NCI-H2171 treated with DMSO at 0.1 percent for 48 hours (cell line): ENCODE measurements around the gene RGS8.

ENCODE experiments used
- DNase-seq: peaks from one replicate; lab custom pipeline; 2025; lab: John Stamatoyannopoulos, UW

The RGS8 gene, protein sequence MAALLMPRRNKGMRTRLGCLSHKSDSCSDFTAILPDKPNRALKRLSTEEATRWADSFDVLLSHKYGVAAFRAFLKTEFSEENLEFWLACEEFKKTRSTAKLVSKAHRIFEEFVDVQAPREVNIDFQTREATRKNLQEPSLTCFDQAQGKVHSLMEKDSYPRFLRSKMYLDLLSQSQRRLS

DNA sequence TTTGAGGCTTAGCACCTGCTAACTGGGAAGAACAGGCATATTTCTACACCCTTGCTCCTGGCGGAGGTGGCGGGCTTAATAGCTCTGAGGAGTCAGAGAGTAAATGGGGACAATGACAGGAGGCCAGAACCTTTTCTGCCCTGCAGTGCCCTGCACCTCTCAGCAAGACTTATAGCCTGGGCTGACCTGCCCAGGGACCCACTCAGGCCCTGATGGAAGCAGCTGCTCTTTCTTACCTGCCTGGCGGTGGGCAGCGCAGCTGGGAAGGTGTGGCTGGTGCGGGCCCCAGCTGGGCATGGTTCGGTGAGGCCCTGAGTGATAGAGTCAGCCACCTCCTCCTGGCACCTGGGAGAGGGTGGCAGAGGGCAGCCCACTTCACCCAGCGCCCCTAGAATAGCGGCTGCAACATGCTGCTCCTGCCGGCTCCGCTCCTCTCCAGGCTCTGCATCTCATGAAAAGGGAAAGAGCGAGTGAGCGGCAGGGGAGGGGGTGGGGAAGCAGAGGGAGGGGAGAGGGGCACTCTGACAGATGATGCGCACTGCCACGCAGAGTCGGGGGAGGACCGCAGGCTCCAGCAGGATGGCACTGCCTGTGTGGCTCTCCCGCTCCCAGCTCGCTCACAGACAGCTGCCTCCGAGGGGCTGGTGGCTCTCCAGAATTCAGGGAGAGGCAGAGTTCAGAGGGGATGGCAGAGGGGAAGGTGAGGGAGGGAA lies at the start of gene RGS8:
Gene RGS8 (minus strand): TSS at position 472 of the 713 bp plus-strand sequence. CDS start 14,938 bp downstream, outside the sequence.
- DNase-seq = peak; percentile 61

DNA sequence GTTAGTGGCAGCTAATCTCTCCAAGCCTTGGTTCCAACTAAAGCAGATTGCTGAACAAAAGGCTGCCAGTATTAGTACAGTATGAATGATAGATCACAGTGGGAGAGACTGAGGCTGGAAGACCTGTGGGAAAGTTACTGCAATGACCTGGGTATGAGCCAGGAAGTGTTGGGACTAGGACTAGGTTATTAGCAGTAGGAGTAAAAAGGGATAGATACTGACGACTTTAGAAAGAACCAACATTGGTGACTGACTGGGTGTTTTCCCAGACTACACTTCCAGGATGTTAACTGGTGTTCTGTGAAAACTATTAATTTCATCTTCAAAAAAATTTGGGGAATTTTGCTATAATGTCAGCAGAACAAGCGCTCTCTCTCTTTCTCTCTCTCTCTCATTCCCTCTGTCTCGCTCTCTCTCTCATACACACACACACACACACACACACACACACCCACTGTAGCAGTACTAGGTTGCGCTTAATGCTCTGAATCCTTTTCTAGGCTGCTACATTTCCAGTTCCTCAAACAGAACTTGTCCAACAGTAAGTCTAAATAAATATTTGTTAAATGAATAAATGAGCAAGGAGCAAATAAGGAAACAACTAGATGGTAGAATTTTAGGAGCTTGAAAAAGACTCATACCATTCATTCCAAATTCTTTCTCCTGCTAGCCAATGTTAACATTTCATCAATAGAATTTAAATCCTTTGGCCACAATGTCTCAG lies 47.6 kb upstream of the RGS8 start:
- no peak for DNase-seq

DNA sequence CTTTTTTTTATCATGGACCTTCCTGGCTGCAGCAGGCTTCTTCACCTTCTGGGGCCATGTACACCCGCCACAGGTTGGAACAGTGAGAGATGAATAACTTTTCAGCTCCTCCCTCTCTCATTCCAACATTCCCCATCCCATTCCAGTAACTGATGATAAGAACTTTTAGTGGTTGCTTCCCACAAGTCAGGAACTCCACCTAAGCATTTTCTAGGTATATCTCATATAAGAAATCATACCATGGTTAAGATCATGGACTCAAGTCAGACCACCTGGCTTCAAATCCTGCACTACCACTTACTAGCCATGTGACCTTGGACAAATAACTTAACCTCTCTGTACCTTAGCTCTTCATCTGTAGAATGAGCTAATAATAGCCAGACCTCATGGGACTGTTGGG lies 42.5 kb upstream of the RGS8 start:
- DNase-seq = no peak

DNA sequence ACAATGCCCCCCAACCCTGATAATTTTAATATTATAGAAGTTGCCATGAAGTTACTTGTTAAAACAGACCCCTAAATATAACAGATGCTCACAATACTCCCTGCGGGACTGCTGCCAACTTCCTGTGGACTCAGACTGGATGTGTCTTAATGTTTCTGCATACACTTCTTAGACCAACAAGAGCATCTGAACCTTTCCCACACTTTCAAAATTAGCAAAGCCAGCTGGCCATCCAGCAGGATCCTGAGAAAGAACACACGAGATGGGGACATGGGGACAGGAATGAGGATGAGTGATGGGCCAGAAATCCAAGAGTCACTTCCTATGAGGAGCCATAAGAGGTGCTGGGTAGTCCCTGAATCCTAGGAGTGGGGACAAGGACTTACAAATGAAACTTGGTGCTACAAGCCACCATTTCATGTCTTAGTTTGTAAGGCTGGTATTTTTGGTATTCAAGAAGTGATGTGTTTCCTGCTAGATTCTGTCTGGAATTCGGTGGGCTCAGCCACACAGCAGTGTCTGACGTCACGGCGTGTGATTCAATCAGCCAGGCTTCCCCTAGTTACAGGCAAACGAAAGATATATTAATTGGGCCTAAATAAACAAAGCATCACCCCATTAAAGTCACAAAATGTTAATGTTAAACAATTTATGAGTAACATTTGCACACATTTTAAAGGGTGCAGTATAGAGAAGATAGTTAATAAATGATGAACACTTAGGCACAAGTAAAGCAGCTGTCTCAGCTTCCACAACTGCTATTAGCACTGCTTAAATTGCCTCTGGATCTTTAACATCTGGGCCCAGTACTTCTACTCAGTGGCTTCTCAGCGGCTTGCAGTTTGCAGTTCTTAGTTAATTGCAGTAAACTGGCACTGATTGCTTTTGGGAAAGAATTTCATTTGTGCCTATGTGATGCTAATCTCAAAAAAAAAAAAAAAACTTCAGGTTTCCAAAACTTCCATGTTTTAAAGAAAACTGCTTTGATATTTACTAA lies 41.2 kb upstream of the RGS8 start:
- peak; percentile 27 for DNase-seq

DNA sequence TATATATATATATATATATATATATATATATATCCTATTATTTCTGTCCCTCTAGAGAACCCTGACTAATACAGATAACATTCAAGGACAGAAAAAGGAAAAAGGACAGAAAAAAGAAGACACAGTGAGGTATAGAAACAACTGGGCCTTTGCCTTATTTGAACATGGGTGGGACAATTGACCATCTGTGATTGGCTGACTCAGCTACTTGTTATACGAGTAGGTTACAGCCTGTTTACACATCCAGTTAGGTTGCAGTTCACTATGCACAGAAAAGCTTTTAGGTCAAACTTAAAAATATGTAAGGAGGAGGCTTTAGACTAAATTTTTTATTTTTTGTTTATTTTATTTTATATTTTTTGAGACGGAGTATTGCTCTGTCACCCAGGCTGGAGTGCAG lies 39.8 kb upstream of the RGS8 start:
- DNase-seq = no peak

DNA sequence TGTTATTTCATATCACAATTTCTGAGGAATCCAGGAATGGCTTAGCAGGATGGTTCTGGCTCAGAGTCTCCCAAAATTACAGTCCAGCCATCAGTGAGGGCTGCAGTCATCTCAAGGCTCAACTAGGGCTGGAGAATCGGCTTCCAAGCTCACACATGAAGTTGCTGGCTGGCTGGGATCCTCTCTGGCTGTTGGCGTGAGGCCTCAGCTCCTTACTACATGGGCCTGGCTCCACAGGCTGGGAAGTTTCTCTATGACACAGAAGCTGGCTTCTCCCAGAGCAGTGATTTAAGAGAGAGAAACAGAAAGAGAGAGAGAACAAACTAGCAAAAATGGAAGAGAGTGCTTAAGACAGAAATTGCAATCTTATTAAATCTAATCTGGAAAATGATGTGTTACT lies 38.8 kb upstream of the RGS8 start:
- DNase-seq = no peak

DNA sequence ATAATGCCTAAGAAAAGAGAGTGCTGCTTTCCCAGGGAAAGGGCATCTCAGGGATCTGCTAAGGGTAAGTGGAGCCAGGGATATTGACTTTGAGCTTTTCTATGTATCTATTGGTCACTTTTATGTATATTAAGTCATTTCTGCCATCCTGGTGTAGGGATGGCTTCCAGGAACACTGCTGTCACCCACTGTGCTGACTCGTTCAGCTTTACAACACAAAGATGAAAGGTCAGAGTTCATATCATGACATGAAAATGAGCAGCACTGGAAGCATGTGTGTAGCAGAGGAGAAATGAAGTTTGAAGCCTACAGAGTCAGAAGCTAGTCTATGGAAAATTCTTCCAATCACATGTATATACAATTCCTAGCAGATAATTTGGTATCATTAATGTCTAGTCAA lies 37.1 kb upstream of the RGS8 start:
- no peak for DNase-seq

DNA sequence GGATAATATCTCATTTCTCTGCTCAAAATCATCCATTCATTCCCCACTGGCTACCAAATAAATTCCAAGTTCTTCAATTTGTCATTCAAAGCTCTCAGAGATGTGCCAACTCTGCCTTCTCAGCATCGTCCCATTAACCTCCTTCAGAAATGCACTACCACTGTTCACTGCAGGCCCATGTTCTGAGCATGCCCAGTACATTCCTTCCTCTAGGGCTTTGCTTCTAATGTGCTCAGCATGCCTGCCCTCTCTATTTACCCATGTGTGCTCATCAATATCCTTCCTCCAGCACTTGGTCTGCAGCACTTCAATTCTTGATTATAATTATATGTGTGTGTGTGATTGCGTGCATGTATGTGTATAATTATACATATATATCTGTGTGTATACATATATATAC lies 36.1 kb upstream of the RGS8 start:
- no peak for DNase-seq

DNA sequence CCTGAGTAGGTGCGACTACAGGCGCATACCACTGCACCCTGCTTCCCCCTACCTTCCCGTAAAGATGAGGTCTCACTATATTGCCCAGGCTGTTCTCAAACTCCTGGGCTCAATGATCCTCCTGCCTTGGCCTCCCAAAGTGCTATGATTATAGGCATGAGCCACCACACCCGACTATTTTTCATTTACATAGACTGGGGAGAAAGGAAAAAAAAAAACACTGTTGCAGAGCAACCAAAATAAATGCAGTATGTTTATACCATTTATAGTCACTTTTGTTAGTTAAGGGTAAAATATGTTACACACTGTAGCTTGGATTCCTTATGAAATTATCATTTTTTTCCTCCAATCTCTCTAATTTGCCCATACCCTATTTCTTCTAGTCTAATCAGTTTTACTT lies 35.2 kb upstream of the RGS8 start:
- DNase-seq = no peak

DNA sequence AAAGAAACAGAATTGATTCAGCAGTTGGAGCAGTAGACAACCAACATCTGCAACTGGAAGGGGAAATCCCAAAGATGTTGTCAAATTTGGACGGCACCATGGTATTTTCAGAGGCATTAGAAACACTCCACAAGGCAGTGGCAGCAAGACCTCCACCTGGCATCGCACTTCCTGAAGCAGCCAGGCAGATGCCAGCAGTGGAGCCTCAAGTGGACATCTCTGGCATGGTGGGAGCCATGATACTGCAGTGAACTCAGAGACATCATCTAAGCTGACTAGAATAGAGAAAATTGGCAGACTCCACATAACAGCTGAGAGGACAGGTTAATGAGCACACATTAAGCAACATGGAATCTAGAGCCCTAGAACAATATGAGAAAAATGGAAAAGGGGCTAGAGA lies 33.9 kb upstream of the RGS8 start:
- DNase-seq = no peak

DNA sequence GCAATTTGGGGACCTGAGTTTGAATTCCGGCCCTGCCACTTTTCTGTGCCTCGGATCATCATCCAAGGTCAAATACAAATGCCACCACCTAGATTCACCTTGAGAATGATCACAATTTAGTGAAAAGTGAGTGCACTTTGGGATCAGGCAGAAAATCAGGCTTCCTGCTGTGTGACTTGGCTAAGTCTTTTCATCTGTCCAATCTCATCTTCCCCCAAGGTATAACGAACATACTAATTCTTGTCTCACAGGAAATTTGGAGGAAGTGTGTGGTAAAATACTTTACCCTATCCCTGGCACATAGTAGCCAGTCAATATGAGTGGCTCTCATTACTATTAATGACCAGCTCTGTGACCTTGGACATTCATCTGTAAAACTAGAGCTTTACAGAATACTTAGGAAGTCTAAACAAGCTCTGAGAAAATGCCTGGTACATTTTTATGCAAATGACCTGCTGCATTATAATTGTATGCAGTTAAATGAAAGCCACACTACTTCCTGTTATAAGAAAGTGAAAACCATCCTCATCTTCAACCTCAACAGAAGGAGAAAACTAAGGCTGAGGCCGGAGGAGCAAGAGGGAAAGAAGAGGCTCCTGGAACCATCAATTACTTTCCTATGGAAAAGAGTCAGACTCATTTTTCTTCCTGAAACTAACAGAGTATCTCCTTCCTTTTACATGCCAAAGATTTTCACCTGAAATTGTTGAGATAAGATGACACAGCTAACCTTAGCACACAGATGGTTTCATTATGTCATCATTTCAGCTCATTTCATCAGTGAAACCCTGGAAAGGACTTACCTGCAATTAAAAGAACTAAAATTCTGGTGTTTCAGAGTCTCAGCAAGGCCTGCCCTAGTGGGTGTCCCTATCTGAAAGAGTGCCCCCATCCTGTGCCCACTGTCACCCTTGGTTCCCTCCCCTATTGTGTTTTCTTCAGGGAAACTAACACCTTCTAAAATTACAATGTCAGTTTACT lies 32.6 kb upstream of the RGS8 start:
- peak; percentile 20 for DNase-seq

DNA sequence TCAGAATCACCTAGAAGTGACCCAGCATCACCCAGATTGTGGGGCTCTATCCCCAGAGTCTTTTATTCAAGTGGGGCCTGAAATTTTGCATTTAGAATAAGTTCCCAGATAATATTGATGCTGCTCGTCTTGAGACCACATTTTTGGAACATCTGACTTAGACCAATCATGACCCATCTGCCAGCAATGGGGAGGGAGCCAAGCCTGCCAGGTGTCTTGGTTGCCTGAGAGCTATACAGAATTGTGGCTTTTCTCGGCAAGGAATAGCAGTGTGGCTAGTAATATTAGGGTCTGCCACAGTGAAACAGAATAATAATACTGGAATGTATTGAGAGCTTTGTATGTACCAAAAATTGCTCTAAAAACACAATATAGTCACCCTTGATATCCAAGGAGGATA lies 31.1 kb upstream of the RGS8 start:
- no peak for DNase-seq

DNA sequence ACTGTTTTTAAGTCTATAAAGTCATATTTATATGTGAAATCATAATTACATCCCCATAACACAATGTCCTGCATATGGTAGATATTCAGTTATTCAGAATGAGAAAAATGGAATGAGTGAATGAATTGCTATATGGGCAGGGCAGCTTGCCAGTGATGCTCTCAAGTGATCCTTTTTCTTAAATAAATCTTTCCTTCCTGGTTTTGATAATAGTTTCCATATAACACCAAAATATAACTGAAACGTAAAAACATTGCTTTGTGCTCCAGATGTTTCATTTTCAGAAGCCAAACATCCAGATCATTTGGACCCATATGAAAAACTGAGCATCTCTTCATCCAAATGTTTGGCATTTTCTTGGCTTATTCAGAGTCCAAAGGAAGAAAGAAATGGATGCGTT lies 30.2 kb upstream of the RGS8 start:
- DNase-seq = no peak

DNA sequence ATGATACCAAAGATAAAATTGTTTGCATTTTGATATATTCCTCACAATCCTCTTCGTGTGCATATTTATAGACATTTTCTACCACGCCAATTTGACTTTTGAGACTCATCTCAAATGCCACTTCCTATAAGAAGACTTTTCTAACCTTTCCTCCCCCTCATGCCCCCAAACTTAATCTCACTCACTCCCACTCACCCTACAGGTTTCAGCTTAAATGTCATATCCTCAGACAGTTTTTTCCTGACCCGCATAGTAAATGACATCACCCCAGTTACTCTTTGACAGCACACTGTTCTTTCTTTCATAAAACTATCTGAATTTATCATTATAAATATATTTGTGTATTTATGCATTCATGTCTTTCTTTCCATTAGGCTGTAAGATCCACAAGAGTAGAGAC lies 29.6 kb upstream of the RGS8 start:
- DNase-seq = no peak

DNA sequence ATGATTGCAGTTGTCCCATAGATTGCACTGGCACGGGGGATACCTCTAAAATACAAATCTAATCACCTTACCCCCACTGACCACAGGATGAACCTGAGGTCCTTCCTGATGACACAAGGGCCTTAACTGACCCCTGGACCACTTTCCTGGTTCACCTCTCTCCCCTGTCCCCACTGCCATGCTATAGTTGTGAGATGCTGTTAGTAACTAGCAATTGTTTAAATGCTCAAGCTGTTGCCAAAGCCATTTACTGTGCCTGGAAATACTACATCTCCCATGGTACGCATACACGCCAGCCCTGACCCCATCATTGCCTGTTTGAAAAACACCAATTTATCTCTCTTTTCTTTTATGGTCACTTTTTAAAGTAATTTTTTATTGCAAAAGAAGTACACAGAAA lies 29.1 kb upstream of the RGS8 start:
- DNase-seq = no peak

DNA sequence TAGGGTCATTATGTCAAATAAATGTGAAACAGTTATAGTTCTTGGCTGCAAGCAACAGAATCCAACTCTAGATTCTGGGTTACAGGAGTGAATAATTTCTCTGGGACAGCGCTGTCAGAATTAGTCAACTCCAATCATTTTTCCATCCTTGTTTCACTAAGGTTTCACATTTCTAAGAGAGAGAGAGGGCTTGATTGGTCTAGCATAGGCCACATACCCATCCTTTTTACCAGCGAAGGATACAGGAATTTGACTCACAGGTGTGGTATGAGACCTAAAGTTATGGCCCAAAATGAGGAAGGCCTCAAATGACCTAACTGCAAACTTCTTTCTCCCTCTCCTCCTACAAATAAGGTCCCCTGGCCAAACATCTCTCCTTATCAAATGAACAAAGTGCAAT lies 25.5 kb upstream of the RGS8 start:
- no peak for DNase-seq

DNA sequence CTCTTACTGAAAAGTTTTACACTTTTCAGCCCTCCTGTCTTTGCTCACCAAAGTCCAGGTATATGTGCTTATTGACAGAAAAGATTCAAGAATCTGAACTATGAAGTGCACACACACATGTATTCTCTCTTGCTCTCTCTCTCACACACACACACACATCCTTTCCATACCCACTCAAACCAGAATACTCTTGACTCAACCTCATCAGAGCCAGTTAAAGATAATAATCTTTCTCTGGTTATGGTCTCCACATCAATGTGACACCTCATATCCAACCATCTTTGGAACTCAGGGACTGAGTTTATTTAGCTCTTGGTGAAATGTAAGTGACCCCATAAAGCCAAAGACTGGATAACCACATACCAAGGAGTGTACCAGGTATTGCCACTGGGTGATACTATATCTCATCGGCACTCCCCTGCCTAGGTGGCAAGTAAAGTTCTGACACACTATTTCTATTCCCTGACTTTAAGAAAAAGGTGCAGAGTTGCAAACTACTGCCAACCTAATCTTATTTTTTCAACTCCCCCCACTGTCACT lies 24.9 kb upstream of the RGS8 start:
- no peak for DNase-seq

DNA sequence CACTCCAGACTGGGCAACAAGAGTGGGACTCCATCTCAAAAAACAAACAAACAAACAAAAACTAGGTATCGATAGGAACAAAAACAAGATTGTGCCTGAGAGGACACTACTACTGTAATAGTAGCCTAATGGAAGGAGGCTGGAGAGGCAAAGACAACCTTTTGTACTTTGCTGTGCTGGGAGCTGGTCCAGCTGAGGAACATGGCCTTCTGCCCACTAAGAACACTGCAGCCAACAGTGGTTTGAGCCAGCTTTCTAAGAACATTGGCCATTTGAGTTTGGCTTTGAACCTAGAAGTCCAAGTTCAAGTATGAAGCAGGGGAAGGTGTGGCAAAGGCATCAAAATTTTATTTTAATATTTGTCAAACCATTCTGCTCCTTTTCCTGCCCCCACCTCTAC lies 22.7 kb upstream of the RGS8 start:
- DNase-seq = no peak

DNA sequence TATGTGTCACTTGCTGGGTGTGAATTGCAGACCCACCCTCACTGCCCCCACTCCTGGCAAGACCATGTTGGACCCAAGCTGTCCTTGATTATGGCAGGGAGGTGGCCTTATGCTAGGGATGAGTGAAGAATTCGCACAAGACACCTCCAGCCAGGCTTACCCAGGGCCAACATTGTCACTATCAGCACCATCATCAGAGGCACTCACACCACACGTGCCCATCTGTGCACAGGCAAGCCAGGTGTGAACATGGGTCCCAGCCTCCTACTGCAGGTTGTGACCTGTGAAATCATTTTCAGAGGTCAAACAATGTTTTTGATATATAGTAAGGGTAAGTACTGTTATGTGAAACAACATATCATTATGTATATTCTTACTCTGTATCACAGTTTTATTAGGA lies 20.3 kb upstream of the RGS8 start:
- DNase-seq = no peak

DNA sequence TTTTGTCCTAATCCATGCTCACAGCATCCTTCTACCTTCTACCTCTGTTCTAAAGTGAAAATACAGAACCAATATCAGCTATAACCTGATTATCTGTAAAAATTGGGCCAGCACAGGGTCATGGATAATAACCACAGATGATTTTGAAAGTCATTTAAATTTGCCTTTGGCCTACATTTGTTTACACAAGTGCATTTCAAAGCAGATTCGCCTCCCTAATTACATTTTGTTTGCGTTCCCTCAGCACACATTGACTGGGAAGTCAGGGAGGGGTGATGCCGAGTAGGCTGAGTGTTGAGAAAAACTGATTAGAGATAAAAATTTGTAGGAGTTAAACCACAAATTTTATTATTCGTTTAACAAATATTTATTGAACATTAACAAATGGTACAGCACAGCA lies 19.2 kb upstream of the RGS8 start:
- DNase-seq = no peak
